ENCODE results near the gene WRNIP1.

The WRNIP1 gene

GRCh38 chr6:2772840-2773239 lies 7.6 kb downstream of the WRNIP1 start:
- in situ Hi-C loops (cut with MboI; ENCODE audit: low pct_unique_long_range_greater_than_20kb, low sequenced_read_pairs, unreplicated experiment), result loop anchor here (10.0 kb wide), 1 partner anchor 282 kb away; no protein-coding TSS in a partner anchor
- no peak for DNase-seq (ENCODE audit: low spot score)
- no peak for TF ChIP-seq CTCF (IDR thresholded peaks at IDR 0.05; ENCODE audit: extremely low read depth, insufficient read depth, missing control alignments)

- no peak for TF ChIP-seq CTCF (IDR thresholded peaks at IDR 0.05; ENCODE audit: extremely low read depth, insufficient read depth, missing control alignments)
- in situ Hi-C loops (cut with MboI; ENCODE audit: low pct_unique_long_range_greater_than_20kb, low sequenced_read_pairs, unreplicated experiment), result loop anchor here (10.0 kb wide), 1 partner anchor 281 kb away; no protein-coding TSS in a partner anchor
- DNase-seq (ENCODE audit: low spot score), result no peak
Measured at GRCh38 chr6:2773449-2773848, 8.3 kb downstream of the WRNIP1 start.

GRCh38 chr6:2775003-2775402 lies 9.8 kb downstream of the WRNIP1 start:
- DNase-seq (ENCODE audit: low spot score), result no peak
- in situ Hi-C loops (cut with MboI; ENCODE audit: low pct_unique_long_range_greater_than_20kb, low sequenced_read_pairs, unreplicated experiment), result loop anchor here (10.0 kb wide), 1 partner anchor 280 kb away; no protein-coding TSS in a partner anchor

GRCh38 chr6:2777249-2777648 lies 12.1 kb downstream of the WRNIP1 start:
- TF ChIP-seq CTCF (IDR thresholded peaks at IDR 0.05; ENCODE audit: extremely low read depth, insufficient read depth, missing control alignments), result no peak
- DNase-seq (ENCODE audit: low spot score), result no peak
- in situ Hi-C loops (cut with MboI; ENCODE audit: low pct_unique_long_range_greater_than_20kb, low sequenced_read_pairs, unreplicated experiment), result loop anchor here (10.0 kb wide), 1 partner anchor 278 kb away; no protein-coding TSS in a partner anchor

More at GRCh38 chr6:2775003-2775402, 9.8 kb downstream of the WRNIP1 start:
- no peak for TF ChIP-seq CTCF (IDR thresholded peaks at IDR 0.05; ENCODE audit: extremely low read depth, insufficient read depth, missing control alignments)

- TF ChIP-seq CTCF (IDR thresholded peaks at IDR 0.05; ENCODE audit: extremely low read depth, insufficient read depth, missing control alignments), result no peak
- no peak for DNase-seq (ENCODE audit: low spot score)
- in situ Hi-C loops (cut with MboI; ENCODE audit: low pct_unique_long_range_greater_than_20kb, low sequenced_read_pairs, unreplicated experiment), result no loop called here
Measured at GRCh38 chr6:2780102-2780737, 15.0 kb downstream of the WRNIP1 start.

- in situ Hi-C loops (cut with MboI; ENCODE audit: low pct_unique_long_range_greater_than_20kb, low sequenced_read_pairs, unreplicated experiment), result no loop called here
- no peak for TF ChIP-seq CTCF (IDR thresholded peaks at IDR 0.05; ENCODE audit: extremely low read depth, insufficient read depth, missing control alignments)
- DNase-seq (ENCODE audit: low spot score), result no peak
Measured at GRCh38 chr6:2781685-2782355, 16.6 kb downstream of the WRNIP1 start.
